HG02885 (cell line): ENCODE measurements around the gene KCTD11.

Source experiments
- ATAC-seq: cut with Tn5 transposase; IDR thresholded peaks from one replicate; pipeline ENCODE4 v1.9.1; 2021; ENCODE audit warnings: mild to moderate bottlenecking; ENCODE audit not compliant: unreplicated experiment, poor library complexity

The KCTD11 gene

DNA sequence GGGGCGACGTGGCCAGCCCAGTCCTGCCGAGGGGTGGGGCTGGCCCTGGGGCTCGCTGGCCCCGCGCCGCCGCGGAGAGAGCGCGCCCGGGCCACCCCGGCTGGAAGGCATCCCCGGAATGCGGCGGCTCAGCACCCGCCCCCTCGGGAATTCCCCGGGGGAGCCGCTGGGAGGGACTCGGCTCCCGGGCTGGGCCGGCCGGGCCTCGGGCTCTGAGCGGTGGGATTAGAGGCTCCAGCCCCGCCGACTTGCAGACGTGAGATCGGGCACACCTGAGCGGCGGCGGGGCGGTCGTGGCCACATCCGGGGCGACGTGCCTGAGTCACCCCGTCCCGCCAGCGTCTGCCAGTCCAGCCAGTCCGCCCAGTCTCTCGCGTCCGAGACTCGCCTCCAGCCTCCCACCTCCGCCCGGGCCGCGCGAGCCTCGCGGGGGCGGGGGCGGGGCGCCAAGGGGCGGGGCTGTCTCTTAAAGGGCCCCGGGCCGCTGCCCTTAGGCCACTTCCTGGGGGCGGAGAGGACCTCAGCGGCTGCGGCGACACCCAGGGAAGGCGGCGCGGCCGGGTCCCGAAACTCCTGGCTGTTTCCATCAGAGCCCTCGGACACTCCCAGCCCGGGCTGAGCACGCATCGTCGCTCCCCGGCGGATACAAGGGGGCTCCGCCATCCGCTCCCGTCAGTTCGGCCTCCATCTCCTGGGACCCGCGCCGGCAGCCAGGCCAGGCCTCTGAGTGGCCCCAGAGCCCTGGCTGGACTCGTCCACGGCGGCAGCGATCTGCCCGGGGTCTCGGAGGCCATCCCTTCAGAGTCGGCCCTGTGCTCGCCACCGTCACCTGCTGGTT, at the start of gene KCTD11:
Gene KCTD11, plus strand, starts transcription at position 498 of the 838 bp plus-strand sequence.
- peak; percentile 65 for ATAC-seq

DNA sequence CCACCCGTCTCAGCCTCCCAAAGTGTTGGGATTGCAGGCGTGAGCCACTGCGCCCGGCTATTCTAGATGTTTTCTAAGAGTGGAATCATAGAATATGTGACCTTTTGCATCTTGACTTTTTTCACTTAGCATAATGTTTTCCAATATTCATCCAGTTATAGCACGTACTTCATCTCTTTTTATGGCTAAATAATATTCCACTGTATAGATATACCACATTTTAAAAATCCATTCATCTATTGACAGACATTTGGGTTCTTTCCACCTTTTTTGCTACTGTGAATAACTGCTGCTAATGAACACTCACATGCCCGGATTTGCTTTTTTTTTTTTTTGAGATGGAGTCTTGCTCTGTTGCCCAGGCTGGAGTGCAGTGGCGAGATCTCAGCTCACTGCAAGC, 47.8 kb upstream of the KCTD11 start:
- no peak for ATAC-seq

- peak; percentile 75 for ATAC-seq
These were observed 44.9 kb upstream of the KCTD11 start, which contains the start of gene EIF5A for GRCh38 chr17:7306911-7307685. EIF5A (plus strand) TSS chr17:7307628; CDS start chr17:7309636, 2,008 bp downstream.

DNA sequence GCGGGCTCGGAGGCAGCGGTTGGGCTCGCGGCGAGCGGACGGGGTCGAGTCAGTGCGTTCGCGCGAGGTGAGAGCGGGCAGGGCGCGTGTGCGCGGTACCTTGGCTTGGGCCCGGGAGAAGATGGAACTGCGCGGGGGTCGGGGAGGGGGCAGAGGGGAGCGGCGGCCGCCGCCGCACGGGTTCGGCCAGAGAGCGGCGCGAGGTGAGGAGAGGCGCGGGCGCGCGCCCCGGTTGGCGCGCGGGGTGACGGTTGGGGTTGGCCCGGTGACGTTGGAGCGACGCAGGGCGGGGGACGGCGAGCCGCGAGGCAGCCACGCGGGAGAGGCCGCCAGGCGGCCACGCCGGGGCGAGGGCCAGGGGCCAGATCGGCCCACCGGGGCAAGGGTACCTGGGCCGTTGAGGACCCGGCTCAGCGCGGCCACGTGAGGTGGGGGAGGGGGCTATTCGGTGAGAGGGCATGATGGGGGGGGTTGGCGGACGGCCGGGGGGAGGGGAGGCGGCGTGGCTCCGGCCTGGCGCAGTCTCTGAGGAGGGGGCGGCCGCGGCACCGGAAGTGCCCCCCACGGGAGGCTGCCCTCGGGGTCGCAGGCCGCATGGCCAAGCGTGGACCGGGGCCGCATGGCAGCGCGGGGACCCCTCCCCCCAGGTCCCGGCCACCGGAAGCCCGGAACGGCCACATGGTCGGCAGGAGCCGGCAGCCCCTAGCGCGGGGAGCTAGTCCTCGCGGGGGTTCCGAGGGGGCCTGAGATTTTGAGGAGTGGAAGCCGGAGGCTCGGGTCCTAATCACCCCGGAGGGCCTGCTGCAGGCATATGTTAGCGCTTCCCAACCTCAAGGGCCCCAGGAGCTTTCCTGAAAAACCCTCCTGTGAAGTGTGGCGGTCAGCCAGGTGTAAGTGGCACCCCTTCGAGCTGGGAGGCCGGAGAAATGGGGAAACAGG, 44.0 kb upstream of the KCTD11 start:
- peak; percentile 9 for ATAC-seq

DNA sequence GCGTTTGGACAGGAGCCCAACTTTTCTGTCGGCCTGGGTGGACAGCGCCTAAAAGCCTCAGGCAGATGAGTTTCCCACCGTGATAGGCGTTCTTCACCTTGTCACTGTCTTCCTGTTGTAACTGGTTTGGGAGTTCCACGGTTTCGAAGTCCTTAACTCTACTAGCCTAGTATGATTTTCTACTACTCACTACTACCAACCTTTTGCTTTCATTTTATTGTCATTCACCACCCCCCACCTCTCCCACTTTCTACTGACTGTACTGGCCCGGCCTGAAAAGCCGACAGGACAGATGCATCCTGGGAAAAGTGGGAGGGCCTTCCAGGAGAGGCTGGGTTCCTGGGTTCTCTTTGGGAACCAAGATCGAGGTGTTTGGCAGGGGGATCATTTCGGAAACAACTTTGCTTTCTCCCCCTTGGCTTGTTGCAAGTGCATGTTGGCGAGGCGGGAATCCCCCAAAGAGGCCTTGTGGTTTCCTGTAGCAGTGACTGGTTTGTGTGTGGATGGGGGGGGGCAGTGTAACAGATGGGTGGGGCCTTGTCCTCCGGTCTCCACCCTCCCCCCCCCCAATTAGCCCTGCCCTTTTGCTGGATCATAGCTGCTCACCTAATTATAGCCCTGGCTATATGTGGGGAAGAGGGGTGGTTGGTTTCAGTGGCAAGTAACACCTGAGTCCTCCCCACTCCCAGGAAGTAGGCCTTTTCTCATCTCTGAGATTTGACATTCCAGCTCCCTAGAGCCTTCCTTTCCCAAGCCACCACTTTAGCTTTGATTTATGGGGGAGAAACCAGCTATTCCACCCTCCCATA, 43.1 kb upstream of the KCTD11 start:
- ATAC-seq: no peak

DNA sequence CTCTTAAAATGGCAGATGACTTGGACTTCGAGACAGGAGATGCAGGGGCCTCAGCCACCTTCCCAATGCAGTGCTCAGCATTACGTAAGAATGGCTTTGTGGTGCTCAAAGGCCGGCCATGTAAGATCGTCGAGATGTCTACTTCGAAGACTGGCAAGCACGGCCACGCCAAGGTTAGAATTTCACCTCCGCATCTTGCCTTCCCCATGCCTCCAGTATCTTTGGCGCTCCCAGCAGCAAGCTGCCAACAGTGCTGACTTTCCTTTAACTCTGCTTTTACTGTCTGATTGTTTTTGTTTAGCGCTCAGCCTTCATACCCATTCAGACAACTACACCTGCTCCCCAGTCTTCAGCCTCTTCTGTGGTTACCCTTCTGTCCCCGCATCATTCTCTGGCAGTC, 42.3 kb upstream of the KCTD11 start:
- ATAC-seq: no peak

- ATAC-seq: no peak
These were observed 40.8 kb upstream of the KCTD11 start for GRCh38 chr17:7311110-7311705.

DNA sequence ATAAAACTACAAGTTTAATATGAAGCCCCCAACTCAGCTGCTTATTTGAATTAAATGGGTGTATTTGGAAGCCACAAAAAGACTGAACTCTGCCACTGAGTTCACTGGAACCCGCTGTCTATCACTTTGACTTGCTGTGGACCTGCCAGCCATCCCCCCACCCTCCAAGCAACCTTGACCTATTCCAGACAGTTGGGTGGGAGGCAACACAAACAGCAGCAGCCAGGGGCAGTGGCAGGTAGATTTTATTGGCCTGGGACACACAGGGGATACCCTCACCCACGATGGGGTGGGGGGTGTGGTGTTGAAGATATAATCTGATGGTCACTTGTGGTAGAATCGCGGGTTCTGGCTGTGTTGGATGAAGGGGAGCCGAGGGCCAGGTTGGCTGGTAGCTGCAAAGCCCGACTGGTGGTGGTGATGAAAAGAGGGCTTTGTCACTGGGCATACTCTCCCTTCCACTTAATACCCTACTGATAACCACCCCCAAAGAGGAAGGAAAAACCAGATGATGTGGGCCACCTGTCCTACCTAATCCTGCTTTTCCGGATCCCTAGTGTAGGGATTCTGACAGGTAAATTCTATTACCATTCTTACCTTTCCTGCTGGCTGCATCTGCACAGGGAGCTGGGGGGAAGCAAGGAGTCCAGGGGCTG, 39.4 kb upstream of the KCTD11 start:
- ATAC-seq: no peak

DNA sequence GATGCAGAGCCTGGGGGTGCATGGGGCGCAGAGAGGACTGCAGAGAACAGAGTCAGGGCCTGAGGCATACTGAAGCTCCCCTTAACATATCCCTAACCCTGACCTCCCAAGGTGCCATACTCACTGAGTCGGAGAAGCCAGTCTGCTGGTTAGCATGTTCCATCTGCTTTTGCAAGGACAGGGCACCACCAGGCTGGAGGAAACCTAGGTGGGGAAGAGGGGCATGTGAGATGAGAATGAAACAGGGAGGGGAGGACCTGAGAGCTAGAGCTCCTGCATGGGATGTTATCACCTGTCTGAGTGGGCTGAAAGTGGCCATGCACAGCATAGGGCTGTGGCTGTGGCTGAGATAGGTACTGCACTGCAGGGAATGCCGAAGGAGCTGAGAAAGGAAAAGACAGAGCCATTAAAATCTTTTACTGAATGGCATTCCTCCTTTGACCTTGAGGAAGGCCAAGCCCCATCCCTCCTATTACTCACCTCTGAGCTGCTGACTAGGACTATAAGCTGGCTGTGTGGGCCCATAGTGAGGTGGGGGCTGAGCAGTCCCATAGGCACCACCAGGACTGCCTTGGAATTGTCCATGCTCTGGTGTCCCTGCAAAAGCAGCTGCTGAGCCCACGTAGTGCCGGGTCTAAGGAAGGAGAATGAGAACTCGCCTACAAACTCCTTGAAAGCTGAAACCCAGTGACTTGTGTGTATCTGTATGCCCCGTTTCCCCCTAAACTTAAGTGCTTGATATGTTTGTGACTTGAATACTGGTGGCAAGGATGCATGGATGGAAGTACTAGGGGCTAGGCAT, 38.7 kb upstream of the KCTD11 start:
- ATAC-seq: no peak

GRCh38 chr17:7313890-7314718, 37.9 kb upstream of the KCTD11 start:
- no peak for ATAC-seq

GRCh38 chr17:7314719-7315569, 37.0 kb upstream of the KCTD11 start, which contains the start of gene GPS2:
GPS2 (minus strand) TSS chr17:7315360; CDS start chr17:7315052, 308 bp downstream.
- ATAC-seq: peak; percentile 82

GRCh38 chr17:7315570-7316235, 36.3 kb upstream of the KCTD11 start:
- peak; percentile 4 for ATAC-seq

DNA sequence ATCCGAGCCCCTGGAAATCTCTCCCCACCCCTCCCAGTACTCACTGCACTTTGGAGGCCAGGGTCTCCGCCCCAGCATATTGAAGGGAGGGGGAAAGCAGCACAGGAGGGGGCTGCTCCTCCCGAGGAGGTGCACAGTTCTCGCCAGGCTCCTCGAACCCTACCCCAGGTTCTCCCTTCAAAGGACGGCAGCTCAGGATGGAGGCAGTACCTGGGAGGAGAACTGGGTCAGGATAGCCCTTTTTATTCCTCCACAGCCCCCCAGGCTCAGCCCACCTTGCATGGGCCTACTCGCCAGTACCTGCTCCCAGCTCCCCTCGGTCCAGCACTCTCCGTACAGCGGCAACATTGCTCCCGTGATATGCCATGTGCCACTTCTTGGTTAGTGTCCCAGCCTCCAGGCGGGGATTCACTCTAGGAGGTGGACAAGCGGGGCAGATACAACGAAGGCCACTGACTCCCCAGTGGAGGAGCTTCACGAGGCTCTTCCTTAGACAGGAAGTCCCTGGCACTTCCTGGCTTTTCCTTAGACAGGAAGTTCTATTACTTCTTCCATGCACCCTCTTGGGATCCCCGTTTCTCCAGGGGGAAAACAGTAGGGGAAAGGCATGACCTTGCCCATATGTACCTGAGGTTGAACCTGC, 34.7 kb upstream of the KCTD11 start:
- no peak for ATAC-seq

GRCh38 chr17:7318121-7318860, 33.7 kb upstream of the KCTD11 start:
- ATAC-seq: no peak
